Measurements from ENCODE around the gene LAMA1.
"Not testable (repeated sequence)": the region's sequence is repeated elsewhere in the genome, so short reads cannot be mapped to it uniquely, and the experiment has no call there.

The LAMA1 gene

DNA sequence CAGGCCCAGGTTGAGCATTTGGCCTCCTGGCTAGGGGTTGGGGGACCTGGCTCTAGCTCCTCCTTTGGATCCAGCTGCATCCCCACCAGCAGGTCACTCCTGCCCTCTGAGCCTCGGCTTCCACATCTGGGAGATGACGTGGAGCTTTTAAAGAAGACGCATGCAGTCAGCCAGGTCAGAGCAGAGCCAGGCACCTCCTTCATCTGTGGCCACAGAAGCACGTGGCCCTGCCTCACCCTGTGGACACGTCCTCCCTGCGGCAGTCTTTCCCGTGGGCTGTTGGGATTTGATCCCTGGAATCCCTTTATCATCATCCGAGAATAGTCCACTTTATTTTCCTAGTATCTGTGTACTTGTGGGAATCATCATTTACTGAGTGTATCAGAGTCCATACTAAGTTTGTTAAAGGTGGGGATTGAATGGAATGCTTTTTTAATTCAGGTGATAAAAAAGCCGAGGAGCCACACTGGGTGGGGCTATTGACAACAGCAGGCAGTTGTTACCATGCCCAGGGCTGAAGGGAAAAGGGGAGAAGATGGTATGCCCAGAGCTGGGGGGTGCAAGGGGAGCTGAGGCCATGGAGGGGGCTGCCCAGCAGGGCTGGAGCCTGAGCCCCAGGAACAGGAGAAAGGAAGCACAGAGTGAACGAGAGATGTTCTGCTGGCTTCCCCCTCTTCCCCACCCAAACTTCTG lies 170.1 kb downstream of the LAMA1 start:
- no peak for DNase-seq

DNA sequence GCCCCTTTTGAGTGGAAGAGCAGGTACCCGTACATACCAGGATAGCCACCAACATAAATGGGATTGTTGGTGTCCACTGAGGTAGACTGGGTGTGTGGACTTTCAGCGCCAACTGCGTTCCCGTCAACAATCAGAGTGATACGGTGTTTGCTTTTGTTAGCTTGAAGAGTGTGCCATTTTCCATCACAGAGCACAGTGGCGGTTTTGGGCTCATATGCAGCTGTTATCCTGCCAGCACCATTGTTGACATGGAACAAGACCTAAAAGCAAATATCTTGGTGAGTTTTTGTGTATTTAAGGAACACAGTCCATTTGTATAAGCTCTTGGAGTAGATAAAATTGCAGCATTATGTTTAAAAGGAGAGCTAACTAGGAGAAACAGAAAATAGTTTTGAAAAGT lies 174.5 kb downstream of the LAMA1 start:
- no peak for DNase-seq

DNA sequence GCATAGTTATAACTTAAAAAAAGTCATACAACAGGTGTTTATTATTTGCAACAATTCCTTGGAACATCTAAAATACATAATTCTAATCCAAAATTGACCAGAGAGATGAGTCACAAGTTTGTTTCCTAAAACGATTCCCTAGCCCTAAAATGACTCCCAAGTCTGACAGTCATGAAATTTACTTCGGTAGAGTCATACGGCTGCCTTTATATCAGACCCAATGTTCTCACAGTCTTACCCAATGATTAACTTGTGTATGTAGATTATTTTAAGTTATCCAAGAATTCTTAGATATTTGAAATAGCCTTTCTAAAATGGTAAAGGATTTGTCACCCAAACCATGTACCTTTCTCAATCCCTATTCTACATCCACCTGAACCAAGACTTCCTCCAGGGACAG lies 174.9 kb downstream of the LAMA1 start:
- DNase-seq, result no peak

DNA sequence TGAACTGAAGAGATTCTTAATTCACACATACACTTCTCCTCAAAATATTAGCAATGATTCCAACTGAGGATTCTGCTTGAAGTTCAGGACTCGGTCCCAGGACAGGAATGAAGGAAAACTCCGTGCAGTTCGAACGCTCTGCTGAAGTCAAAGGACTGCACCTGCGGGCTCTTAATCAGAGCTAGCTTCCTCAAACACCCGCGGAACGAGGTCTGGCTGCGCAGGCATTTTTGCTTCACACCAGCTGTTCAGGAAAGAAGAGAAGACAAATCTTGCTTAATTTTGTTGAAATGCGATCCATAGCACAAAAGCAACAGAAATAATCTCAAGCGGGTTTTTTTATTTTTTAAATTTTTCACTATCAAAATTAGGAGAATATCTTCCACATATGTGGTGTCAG lies 175.6 kb downstream of the LAMA1 start:
- DNase-seq, result no peak

DNA sequence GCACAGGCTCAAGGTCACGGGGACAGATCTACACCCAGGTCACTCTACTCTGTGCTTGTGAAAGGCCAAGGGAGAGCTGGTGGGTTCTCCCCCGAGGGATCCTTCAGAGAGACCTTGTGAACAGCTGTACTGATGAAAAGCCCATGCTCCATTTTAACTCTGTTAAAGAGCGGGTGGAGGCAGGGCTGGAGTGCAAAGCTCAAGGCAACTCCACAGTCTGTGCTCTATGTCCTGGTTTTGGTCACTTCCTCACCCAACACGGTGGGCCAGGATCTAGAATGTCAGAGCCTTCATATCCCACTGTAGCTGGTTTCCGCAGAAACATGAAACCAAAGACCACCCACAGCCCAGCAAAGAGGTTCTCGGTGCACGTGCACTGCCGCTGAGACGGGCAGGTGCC lies 177.1 kb downstream of the LAMA1 start:
- DNase-seq, result no peak

DNA sequence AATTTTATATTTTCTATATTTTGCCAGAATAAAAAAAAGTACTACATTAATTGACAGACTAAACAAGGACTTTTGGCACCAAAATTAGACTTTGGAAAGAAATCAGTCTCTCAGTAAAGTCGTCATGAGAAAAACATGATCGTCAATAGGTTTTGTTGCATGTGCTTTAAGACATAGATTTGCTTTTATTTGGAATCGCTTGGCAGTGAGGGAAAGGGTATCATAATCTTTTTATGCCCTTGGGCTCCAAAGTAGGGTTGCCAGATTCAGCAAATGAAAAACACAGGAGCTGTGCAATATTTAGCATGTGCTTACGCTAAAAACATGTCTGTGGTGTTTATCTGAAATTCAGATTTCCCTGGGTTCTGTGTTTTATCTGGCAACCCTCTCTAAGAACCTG lies 177.6 kb downstream of the LAMA1 start:
- no peak for DNase-seq

DNA sequence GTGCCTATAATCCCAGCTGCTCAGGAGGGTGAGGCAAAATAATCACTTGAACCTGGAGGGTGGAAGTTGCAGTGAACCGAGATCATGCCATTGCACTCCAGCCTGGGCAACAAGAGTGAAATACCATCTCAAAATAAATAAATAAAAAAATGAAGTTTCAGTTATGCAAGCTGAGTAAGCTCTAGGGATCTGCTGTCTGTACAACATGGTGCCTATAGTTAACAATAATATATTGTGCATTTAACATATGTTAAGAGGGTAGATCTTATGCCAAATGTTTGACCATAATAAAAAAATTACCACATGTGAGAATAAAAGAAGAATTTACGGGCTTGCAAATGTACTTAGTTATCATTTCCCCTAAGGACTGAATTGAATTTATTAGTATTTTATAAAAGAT lies 179.2 kb downstream of the LAMA1 start:
- DNase-seq, result not testable (repeated sequence)

DNA sequence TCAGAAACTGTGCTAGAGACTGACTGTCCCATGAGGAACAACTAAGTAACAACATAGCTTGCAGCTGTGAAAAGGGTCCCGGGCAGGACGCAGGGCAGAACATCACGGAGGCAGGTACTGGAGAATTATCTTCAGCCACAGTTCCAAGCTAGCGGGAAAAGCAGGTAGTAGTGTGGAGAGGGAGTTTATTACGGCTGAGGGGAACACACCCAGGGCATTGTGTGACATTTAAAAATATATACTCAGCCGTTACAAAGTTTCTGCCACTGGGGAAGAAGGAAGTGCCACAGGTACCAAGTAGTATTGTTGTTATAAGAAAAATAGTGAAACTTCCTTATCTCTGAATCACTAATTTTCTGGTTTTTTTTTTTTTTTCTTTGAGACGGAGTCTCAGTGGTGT lies 179.6 kb downstream of the LAMA1 start:
- DNase-seq, result no peak

DNA sequence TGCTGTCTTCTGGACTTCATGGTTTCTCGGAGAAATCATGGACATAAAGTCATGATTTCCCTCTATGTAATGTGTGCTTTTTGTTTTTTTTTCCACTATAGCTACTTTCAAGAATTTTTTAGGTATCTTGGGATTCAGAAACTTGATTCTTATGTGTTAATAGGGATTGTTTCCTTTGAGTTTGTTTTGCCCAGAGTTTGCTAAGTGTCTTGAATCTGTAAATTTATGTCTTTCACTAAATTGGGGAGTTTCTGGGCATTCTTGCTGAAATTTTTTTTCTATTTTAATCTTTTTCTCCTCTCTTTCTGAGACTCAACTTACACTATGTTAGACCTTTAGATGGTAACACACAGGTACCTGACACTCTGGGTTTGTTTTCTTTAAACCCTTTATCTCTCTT lies 182.7 kb downstream of the LAMA1 start:
- DNase-seq, result no peak

DNA sequence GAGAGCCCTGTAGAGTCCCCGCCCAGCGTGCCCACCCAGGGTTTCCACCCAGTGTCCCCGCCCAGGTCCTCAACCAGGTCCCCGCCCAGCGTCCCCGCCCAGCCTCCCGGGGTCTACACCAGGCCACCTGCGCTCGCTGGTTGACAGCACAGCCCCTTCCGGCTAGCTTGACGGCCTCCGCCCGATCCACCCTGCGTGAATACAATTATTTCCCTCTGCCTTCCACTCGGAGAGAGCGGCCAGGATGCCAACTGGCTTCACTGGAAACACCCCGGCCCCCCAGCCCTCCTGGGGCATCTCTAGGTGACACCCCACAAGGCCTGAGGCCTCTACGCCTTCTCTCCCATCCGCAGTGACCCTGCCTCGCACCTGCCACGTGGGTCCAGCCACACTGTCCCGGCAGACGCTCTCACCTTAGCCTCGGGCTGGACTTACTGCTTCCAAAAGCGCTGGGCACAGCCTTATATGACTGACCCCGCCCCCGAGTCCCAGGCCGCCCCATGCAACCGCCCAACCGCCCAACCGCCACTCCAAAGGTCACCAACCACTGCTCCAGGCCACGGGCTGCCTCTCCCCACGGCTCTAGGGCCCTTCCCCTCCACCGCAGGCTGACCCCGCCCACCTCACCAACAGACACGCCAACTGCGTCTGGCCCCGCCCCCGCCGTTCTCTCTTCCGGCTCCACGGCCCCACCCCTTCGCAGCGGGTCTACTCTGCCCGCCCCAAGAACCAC lies 188.1 kb downstream of the LAMA1 start:
- DNase-seq, result no peak

DNA sequence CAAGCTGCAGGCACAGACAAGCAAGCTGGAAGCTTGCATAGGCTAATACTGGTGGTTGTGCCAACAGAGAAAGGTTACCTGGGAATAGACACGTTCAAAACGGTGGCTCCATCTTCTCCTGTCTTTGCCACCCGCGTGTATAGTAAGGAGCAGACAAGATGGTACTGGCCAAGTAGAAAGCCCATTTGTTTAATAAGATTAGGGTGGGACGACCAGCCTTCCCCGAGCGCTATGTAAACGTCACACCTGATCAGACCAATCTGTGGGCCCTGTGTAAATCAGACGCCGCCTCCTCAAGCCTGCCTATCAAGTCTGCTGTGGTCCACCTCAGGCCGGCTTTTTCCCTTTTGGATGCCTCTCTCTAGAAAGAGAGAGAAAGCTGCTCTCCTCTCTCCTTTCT lies 189.2 kb downstream of the LAMA1 start:
- DNase-seq, result no peak

DNA sequence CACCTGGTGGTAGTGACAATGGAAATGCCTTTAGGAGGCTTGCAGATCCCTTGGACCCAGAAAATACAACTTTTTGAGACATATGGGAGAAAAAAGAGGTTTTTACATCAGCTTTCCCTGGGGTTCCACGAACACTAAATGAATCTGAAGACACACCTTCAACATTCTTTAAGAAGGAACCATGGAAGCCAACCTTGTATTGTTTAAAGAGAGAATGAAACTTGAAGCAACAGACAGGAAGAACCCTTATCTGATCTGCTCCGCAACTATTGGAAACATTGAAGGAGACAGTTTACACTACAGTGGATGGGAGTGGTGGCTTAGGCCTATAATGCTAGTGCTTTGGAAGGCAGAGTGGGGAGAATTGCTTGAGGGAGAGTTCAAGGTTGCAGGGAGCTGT lies 190.4 kb downstream of the LAMA1 start:
- DNase-seq, result no peak

DNA sequence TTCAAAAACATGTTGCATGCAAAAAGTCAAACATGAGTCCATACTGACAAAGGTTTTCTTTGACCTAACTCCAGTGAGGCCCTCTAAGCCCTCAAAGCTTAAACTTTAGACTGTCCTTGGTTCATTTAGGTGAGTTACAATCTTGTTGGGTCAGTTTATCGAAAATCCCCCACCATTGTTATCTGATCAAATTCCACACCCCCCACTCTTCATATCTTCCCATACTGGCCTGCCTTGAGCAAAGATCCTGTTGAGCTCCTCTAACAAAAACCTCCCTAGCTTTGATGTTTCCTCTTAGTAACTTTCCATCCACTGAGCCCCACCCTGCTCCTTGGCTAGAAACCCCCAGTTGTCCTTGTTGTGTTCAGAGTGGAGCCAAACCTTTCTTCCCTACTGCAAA lies 194.4 kb downstream of the LAMA1 start:
- no peak for DNase-seq

DNA sequence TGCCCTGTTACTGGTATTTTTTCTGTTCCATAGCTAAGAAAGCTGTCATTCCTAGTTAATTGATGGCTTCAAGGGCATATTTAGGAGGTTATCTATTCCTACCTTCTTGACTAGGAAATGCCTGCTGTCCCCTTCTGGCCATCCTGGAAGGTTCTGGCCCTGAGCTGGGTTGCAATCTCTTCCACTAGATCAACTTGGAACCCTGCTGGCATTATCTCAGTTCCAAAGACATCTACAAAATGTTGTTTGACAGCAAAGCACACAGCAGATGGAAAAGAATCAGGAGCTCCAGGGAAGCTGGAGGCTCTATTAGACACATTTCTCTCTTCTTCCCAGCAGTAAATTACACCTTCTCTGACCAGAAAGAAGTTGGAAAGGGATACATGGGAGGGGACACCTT lies 196.0 kb downstream of the LAMA1 start:
- no peak for DNase-seq

DNA sequence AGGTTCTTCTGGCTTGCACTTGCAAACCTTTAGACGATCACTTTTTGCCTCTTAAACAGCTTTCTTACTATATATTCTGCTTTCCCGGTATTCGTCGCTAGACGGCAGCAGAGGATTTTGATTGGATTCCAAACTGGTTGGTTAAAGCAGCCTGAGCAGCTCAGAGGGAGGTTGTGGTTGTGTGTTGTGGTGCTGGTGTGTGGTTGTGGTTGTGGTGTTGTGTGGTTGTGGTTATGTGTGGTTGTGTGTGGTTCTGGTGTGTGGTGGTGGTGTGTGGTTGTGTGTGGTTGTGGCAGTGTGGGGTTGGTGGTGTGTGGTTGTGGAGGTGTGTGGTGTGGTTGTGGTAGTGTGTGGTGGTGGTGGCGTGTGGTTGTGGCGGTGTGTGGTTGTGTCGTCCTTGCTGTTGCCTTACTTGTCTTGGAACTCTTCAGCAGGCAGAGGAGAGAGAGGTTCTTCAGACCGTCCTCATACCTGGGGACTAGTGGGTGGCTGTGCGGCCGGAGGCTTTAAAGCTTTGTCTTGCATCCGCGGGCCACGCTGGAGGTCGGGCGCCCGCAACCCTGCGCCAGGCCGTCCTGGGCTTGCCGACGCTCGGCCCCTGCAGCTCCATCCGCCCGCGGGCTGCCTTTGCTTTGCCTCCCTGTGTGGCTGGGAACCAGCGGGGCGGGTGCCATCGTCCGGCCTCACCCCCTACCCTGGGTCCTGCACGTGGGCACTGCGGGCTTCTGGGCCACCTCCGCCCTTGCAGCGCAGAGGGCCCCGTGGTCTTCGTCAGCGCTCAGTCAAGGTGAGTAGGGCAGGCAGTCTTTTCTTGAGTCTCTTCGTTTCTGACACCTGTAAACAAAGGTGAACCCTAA lies 197.3 kb downstream of the LAMA1 start:
- DNase-seq, result peak; percentile 3

DNA sequence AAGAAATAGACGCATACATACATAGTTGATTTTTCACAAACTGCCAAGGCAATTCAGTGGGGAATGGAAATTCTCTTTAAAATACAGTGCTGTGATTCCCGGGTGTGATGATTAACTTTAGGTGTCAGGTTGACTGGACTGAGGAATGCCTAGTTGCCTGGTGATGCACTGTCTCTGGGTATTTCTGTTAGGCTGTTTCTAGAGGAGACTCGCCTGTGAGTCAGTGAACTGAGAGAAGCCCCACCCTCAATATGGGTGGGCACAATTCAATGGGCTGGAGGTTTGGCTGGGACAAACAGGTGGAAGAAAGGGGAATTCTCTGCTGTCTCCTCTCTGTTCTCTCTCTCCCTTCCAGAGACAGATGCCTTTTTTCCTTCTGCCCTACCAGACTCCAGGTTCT lies 200.5 kb downstream of the LAMA1 start:
- DNase-seq, result no peak

DNA sequence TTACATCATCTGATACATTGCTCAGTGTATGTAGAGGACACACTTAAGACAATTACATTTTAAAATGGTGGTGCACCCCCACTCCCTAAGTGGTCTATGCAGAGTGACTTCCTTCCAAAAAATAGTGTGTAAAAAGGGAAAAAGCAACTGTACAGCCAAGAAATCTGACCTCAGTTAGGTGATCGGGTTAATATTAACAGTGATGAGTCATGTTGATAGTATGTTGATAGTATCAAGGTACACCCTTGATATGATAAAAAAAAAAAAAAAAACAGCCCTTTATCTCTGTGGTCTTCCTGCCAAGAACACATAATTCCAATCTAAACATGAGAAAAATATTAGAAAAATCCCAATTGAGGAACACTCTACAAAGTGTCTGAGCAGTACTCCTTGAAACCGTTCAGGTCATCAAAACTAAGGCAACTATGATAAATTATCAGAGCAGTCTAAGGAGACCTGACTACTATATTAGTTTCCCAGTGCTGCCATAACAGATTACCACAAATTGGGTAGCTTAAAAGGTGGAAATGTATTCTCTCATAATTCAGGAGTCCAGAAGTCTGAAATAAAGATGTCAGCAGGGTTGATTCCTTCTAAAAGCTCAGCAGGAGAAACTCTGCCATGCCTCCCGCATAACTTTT lies 216.2 kb downstream of the LAMA1 start:
- DNase-seq, result no peak

DNA sequence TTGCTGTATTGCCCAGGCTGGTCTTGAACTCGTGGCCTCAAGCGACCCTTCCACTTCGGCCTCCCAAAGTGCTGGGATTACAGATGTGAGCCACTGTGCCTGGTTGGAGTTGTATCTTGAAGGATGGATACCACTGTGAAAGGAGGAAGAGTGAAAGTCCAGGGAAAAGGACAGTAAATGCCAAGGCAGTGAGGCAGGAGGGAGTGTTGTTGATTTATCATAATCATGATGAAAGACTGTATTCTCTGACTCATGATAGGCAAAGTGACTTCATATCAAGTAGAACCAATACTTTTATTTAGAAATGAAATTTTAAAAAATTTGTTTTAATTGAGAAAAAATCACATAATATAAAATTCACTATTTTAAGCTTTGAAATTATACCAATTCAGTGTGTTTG lies 225.8 kb downstream of the LAMA1 start:
- DNase-seq, result no peak

Measured in NCI-H187 treated with DMSO at 0.1 percent for 48 hours (cell line).